H54 (cell line): ENCODE measurements around the gene ZNF396.

Experiments
- DNase-seq: peaks from one replicate; pipeline ENCODE4 v3.0.0; 2011; ENCODE audit warnings: low spot score, mixed read lengths; ENCODE audit not compliant: insufficient read length
- FAIRE-seq: peaks from 3 replicates; lab custom pipeline; 2011; peaks lifted over from hg19 to GRCh38; lab: Jason Lieb, UNC
- POLR2A ChIP-seq: IDR thresholded peaks from 2 replicates; pipeline ENCODE4 v1.6.1; 2011; ENCODE audit warnings: low read depth, mild to moderate bottlenecking, low read length

Gene ZNF396

GRCh38 chr18:35376742-35377695 is at the start of gene ZNF396:
ZNF396 (minus strand) TSS chr18:35377337; CDS start chr18:35374292, 3,045 bp downstream.
- FAIRE-seq: no peak
- no peak for TF ChIP-seq POLR2A
- DNase-seq: no peak

GRCh38 chr18:35426786-35427185 is 49.6 kb upstream of the ZNF396 start:
- DNase-seq (no peak), FAIRE-seq (no peak)
- no peak for TF ChIP-seq POLR2A

DNA sequence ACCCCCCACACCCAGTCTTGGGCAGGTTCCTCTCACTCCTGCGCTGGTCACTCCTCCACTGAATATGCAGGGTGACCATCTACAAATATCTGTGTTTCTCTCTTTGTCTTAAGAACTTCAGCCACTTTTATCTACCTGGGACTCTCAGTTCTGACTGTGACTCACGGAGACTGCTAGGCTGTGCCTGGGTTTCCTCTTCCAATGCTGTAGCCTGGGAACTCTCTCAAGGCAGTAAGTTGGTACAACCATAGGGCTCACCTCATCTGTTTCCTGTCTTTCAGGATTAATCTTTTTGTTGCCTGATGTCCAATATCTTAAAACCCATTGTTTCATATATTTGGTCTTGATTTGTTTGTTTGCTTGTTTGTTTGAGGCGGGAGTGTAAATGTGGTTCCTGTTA is 47.2 kb upstream of the ZNF396 start:
- FAIRE-seq: no peak
- TF ChIP-seq POLR2A: no peak
- no peak for DNase-seq

DNA sequence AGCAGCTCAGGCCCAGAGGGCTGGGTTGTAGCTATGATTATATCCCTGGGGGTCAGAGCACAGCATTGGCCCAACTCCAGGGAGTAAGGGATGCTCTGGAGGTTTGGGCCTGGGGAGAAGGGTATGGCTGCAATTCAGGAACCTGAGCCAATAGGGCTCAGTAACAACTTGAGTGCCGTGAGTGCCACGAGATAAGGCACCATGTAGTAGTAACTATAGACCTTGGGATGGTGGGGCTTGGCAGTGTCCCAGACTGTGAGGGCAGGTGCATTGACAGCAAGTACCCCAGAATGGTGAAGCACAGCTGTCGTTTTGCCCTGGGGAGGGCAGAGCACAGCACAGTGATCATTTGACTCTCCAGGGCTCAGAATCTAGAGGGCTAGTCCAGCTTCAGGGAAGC is 45.1 kb upstream of the ZNF396 start:
- FAIRE-seq (no peak), DNase-seq (no peak)
- no peak for TF ChIP-seq POLR2A

DNA sequence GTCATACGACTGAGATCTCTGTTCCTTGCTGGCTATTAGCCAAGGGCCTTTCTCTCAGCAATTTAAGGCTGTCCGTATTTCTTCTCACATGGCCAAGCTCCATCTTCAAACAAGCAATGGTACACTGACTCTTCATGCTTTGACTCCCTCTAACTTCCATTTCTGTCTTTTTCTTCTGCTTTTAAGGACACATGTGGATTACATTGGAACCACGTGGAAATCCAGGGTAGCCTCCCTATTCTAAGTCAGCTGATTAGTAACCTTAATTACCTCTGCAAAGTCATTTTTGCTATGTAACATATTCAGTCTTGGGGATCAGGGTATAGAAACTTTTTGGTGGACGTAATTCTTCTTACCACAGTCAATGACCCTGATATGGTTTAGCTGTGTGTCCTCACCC is 41.5 kb upstream of the ZNF396 start:
- FAIRE-seq (no peak), DNase-seq (no peak)
- no peak for TF ChIP-seq POLR2A

- DNase-seq (no peak), FAIRE-seq (no peak)
- no peak for TF ChIP-seq POLR2A
Observed at GRCh38 chr18:35417223-35417622, 40.1 kb upstream of the ZNF396 start.

DNA sequence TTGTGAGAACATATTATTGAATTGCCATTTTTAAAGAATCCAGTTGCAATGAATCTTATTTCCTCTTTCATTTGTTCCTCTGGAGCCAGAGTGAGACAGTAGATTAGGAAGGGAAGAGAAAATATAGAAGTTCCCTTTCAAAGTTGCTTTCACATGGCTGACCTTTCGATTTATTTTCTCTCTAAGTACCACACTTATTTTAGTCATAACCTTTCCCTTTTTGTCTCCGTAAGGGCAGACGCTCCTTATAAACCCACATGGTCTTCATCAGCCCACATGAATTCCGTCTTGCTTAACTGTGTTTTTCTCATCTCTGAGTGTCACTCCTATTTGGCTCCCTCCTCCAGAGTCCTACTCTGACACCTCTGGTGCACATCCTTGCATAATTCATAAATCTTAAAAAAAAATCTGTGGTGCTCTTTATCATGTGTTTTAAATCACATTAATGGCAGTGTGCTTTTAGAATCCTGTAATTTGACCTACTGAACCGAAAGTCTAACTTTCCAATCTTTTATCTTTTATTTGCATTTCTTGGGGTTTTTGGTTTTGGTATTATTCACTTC is 38.5 kb upstream of the ZNF396 start:
- TF ChIP-seq POLR2A: no peak
- no peak for DNase-seq
- no peak for FAIRE-seq

- FAIRE-seq (no peak), DNase-seq (no peak)
- no peak for TF ChIP-seq POLR2A
Observed at GRCh38 chr18:35413163-35413511, 36.0 kb upstream of the ZNF396 start.

DNA sequence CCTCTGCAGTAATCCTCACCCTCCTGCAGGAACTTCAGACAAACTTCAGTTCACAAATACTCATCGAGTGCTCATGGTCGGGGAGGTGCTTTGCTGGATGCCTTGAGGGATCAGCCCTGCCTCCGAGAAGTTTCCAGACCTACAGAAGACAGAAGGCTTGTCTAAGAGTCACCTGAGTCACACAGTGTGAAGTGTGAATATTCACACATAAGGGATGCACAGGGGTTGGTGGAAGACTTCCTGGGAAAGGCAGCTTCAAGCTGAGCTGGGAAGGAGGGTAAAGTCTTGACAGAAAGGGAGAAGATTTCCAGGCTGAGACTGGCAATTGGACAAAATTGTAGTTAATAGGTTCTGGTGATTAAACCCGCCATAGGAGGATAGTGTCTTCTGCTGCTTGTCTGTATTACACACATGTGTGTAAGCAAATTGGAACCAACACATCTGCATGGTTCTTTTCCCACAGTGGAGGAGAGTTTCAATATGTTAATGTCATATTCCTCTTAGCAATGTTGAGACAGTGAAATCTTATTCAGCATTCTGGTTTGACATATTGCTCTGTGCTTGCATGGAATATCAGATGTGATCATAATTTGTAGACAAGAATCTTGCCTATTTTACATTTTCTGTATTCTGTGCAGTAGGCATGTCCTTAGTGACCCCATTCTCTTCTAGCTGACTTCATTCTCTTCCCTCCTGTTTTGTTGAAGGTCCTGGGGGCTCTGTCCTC is 34.7 kb upstream of the ZNF396 start:
- no peak for TF ChIP-seq POLR2A
- no peak for DNase-seq
- no peak for FAIRE-seq

- no peak for TF ChIP-seq POLR2A
- FAIRE-seq (no peak), DNase-seq (no peak)
Observed at GRCh38 chr18:35410561-35410960, 33.4 kb upstream of the ZNF396 start.

- no peak for TF ChIP-seq POLR2A
- FAIRE-seq (no peak), DNase-seq (no peak)
Observed at GRCh38 chr18:35409911-35410310, 32.8 kb upstream of the ZNF396 start.

DNA sequence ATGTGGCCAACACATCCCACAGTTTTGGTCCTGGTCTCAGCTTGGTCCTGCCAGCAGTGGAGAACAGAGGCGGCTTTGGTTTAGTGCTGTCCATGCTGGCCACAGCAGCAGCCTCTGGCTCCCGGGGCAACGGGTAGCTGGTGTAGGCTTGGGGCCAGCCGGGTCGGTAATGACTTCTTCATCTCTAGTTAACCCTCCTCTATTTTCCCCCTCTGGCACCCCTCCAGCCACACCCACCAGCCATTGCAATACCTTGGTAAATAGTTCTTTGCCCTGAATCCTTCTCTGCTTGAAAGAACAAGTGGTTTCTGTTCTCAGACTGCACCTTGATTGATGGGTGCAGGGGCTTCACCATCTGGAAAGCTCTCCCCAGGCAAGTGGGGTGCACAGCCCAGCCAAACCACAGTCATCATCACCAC is 31.7 kb upstream of the ZNF396 start:
- no peak for TF ChIP-seq POLR2A
- FAIRE-seq (no peak), DNase-seq (no peak)

GRCh38 chr18:35407871-35408481 is 30.8 kb upstream of the ZNF396 start:
- DNase-seq (peak; percentile 16), FAIRE-seq (peak; percentile 72)
- TF ChIP-seq POLR2A: no peak

- FAIRE-seq (no peak), DNase-seq (no peak)
- no peak for TF ChIP-seq POLR2A
Observed at GRCh38 chr18:35406666-35407065, 29.5 kb upstream of the ZNF396 start.

DNA sequence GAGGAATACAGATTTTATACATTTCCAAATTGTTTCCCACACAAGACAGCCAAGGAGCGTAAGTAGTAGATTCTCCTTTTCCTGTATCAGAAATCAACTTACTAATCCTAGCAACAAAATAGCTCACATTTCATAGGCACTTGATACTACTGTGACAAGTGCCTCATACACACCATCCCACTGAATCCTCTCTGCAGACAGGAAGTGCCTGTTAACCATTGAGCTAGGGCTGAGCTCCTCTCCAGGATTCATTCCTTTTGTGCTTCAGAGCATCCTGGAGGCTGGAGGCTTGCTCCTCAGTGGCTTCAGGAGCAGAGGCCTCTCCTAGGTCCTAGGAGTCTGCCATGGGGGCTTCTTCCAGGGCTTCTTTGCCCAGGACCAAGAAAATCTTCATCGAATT is 20.8 kb upstream of the ZNF396 start:
- no peak for FAIRE-seq
- no peak for DNase-seq
- TF ChIP-seq POLR2A: no peak
